Thyroid gland (tissue), 4 donors: Measurements from ENCODE around the gene IL17RC. TPM values are rescaled to one million over a fixed set of nuclear protein-coding genes. Genes with fewer than 3 reads are reported as not detected.
A peak's percentile ranks its signal among the peaks of the same experiment; 100 is the strongest.

Experiments
- DNase-seq, 2 donors: peaks; one replicate each; pipeline ENCODE4 v3.0.0-alpha.2; 2019
- H3K27ac ChIP-seq, 3 donors: fragments of 200-600 bp; sonication (generic); 1 replicate in 2 of 3; 2 replicates in 1 of 3; pipeline ENCODE4 v1.5.1; 2016 to 2019; ENCODE audit warnings: mild to moderate bottlenecking in 1 of 3, moderate library complexity in 1 of 3
- H3K27me3 ChIP-seq: fragments of 200-600 bp; sonication (generic); one replicate; pipeline ENCODE4 v1.5.1; 2019
- H3K36me3 ChIP-seq, 2 donors: fragments of 200-600 bp; sonication (generic); one replicate each; pipeline ENCODE4 v1.5.1; 2016 to 2019
- H3K4me1 ChIP-seq, 2 donors: fragments of 200-600 bp; sonication (generic); one replicate each; pipeline ENCODE4 v1.5.1; 2017 to 2019
- H3K4me3 ChIP-seq, 3 donors: fragments of 200-600 bp; sonication (generic); replicated peaks in 1 of 3; 1 replicate in 2 of 3; 2 replicates in 1 of 3; pipeline ENCODE4 v1.5.1; 2016; ENCODE audit warnings: mild to moderate bottlenecking in 1 of 3
- H3K9me3 ChIP-seq: fragments of 200-600 bp; sonication (generic); one replicate; pipeline ENCODE4 v1.5.1; 2017
- POLR2A ChIP-seq, 2 donors: fragments of 450-650 bp; IDR thresholded peaks; one replicate each; pipeline ENCODE4 v1.6.1; 2017; ENCODE audit warnings: antibody characterized with exemption in 2 of 2, mild to moderate bottlenecking in 2 of 2, moderate library complexity in 1 of 2
- WGBS, 2 donors: methylation state at CpG; one replicate each; pipeline ENCODE4 v1.1.5; 2017; 5-methylcytosine and 5-hydroxymethylcytosine counted together
- intact Hi-C: fragments of 100-400 bp; cut with DNase I; formaldehyde crosslinking; loops from one replicate; pipeline ENCODE4 v1.15.1; 2023
- total RNA-seq, 4 donors: library from RNA; depleted of rRNA; stranded (reverse); fragments of >200 nt; gene quantifications; one replicate each; pipeline ENCODE4 v1.2.3, GENCODE V29; 2016
- TF ChIP-seq, protein P1 (sequence below), 6 experiments: fragments of 200-600 bp in 3 of 6; fragments of 450-650 bp in 3 of 6; sonication (generic) in 3 of 6; IDR thresholded peaks; one replicate each; pipeline ENCODE4 v1.5.1; 2016 to 2019; ENCODE audit warnings: antibody characterized with exemption in 6 of 6, mild to moderate bottlenecking in 2 of 6, inconsistent platforms in 1 of 6, moderate library complexity in 1 of 6

IL17RC gene
- total RNA-seq, 4 donors from 2014 or later = 64.2 to 70.2 (median 68.0) TPM

DNA sequence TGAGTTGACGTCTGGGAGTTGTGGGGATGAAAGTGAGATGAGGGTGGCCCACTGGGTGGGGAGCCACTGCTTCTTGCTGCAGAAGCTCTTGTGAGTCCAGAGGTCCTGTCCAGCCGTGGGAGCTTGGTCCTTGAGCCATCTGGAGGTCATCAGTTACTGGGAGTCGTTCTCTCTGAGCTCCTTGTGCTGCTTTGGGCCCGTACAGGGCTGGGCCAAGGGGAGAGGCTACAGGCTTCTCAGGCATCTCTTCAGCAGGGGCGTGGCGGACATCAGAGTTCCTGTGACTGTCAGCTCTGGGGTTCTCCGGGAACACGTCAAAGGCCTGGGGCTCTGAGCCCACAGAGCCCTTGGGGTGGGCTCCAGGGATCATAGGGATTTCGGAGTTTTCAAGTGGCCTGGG, 32.7 kb downstream of the IL17RC start:
- intact Hi-C loops = loop anchor here (10.0 kb wide), 1 partner anchor 75 kb away; the partner anchor contains the start of gene FANCD2
- H3K4me3 ChIP-seq = no peak overlapping the region
- no peak overlapping the region for H3K27ac ChIP-seq
- no peaks in the 10 kb centered on the region for H3K9me3 ChIP-seq
- no peaks in the 10 kb centered on the region for H3K36me3 ChIP-seq
- TF ChIP-seq, protein P1, sequence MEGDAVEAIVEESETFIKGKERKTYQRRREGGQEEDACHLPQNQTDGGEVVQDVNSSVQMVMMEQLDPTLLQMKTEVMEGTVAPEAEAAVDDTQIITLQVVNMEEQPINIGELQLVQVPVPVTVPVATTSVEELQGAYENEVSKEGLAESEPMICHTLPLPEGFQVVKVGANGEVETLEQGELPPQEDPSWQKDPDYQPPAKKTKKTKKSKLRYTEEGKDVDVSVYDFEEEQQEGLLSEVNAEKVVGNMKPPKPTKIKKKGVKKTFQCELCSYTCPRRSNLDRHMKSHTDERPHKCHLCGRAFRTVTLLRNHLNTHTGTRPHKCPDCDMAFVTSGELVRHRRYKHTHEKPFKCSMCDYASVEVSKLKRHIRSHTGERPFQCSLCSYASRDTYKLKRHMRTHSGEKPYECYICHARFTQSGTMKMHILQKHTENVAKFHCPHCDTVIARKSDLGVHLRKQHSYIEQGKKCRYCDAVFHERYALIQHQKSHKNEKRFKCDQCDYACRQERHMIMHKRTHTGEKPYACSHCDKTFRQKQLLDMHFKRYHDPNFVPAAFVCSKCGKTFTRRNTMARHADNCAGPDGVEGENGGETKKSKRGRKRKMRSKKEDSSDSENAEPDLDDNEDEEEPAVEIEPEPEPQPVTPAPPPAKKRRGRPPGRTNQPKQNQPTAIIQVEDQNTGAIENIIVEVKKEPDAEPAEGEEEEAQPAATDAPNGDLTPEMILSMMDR (IDR thresholded peaks at IDR 0.05) = no peak
- no peak for TF ChIP-seq POLR2A (IDR thresholded peaks at IDR 0.05)
- peaks cover 17 to 31% of the 10 kb centered on the region in 2 donors for H3K4me1 ChIP-seq
- DNase-seq = no peak
- no peaks in the 10 kb centered on the region for H3K27me3 ChIP-seq
- 82 to 83% methylated on average over 9 of the region's 9 CpGs for WGBS, 2 donors

DNA sequence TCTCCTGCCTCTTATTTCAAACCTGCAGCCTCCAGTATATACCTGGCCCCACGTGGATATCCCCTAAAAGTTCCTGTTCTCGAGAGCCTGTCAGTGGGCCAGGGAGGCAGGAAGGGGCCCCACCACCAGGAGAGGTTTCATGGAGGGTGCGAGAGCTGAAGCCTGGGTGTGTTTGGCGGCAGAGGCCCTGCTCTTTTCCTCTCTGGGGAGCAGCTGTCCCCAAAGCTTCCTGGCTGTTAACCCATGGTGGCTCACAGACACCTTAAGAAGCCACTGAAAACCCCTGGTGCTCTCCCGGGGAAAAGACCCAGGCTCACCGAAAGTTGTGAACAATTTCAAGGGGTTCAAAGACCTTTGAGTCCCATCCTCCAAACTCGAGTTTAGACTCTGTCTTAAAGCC, 34.2 kb downstream of the IL17RC start:
- Histone ChIP-seq H3K36me3 (no peaks in the 10 kb centered on the region), H3K4me1 (peaks cover 24 to 42% of the 10 kb centered on the region in 2 donors), H3K9me3 (no peaks in the 10 kb centered on the region), H3K27me3 (no peaks in the 10 kb centered on the region), H3K27ac (no peak overlapping the region), H3K4me3 (no peak overlapping the region)
- DNase-seq = no peak
- TF ChIP-seq POLR2A (IDR thresholded peaks at IDR 0.05) = no peak
- TF ChIP-seq, protein P1 (IDR thresholded peaks at IDR 0.05) = no peak
- intact Hi-C loops = no loop called here
- WGBS, 2 donors = 41 to 57% methylated on average over 7 of the region's 7 CpGs

DNA sequence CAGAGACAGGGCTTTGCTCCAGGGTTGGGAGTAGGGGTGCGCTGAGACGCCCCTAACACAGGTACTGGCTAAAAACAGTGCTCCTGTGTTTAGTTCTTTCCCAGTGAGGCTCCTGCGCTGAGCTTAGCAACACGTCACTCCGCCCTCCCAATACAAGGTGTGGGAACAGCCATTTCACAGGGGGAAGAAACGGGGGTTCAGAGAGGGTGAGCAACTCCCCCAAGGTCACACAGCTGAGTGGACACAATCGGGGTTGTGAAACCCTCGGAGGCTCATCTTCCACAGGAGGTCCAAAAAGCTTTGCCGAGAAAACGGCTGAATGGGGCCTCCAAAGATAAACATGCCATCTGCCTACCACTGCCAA, 34.7 kb downstream of the IL17RC start:
- H3K4me1 ChIP-seq = peaks cover 25 to 46% of the 10 kb centered on the region in 2 donors
- intact Hi-C loops = no loop called here
- no peaks in the 10 kb centered on the region for H3K9me3 ChIP-seq
- no peaks in the 10 kb centered on the region for H3K27me3 ChIP-seq
- H3K27ac ChIP-seq = no peak overlapping the region
- TF ChIP-seq, protein P1 (IDR thresholded peaks at IDR 0.05) = no peak
- no peak for TF ChIP-seq POLR2A (IDR thresholded peaks at IDR 0.05)
- H3K4me3 ChIP-seq = peak overlapping the region in 1 of 3 donors; percentile 51
- H3K36me3 ChIP-seq = no peaks in the 10 kb centered on the region
- WGBS, 2 donors = 27 to 31% methylated on average over 9 to 10 of the region's 10 CpGs
- DNase-seq = no peak

DNA sequence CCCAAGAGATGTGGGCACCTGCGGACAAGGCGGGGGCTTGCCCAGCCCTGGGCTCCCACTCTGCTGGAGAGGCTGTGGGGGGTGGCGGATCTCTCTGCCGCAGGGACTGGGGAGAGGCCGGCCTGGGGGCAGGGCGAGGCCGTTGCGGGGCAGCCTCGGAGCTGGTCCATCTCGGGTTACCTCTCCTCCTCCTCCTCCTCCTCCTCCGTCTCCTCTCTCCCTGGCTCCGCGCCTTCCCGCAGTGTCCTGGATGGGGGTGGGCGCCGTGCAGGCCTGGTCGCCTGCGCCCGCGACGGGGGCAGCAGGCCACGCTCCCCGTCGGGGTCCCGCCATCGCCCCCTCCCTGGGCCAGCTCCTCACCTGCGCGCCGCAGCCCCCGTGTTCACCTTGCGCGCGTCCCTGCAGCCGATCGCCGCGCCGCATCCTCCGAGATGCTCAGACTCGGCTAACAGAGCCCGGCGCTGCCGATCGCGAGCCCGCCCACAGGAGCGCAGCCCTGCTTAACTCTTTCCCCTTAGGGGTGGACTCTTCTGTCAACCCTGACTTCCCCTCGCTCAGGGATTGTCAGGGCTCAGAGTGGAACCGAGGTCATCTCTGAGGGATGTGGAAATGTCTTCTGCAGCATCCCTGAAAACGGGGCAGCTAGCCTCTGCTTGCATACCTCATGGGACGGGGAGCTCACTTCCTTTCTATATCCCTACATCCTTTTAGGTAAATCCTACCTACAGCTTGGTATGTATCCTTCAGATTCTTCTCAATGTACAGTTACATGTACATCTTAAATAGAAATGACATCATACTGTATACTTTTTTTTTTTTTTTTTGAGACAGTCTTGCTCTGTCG, 35.3 kb downstream of the IL17RC start, which contains the start of gene PRRT3:
Gene PRRT3 (minus strand): TSS at position 447 of the 844 bp plus-strand sequence. CDS start 2,293 bp downstream, outside the sequence.
- DNase-seq = peak; percentile 40 to 51
- Histone ChIP-seq H3K36me3 (no peaks in the 10 kb centered on the region), H3K4me3 (peak within 1 kb of the TSS; percentile 40 to 51 (median 40)), H3K9me3 (no peaks in the 10 kb centered on the region), H3K27ac (no peak within 1 kb of the TSS), H3K4me1 (peaks cover 25 to 48% of the 10 kb centered on the region in 2 donors), H3K27me3 (no peaks in the 10 kb centered on the region)
- WGBS, 2 donors = 4% methylated on average over 43 to 45 of the region's 52 CpGs
- intact Hi-C loops = no loop called here
- no peak for TF ChIP-seq POLR2A (IDR thresholded peaks at IDR 0.05)
- TF ChIP-seq, protein P1 (IDR thresholded peaks at IDR 0.05) = no peak

DNA sequence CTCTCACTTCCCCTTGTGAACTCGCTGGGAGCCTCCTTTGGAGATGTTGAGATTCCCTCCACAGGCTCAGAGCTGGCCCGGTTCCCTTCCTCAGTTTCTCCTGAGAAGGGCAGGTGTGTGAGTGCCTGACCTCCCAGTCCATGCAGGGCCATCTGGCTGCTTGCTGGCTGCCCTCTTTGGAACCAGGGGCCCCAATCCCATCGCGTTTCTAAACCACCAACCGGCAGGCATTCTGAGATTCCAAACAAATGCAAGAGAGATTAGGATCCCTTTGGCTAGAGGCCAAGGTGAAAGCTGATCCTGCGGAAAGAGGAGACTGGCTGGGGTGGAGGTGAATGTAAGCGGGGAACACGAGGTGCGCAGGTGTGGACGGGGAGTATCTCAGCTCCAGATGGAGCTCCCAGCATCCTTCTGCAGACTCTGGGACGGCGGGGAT, 38.2 kb downstream of the IL17RC start:
- Histone ChIP-seq H3K4me3 (no peak overlapping the region), H3K36me3 (no peaks in the 10 kb centered on the region), H3K9me3 (no peaks in the 10 kb centered on the region), H3K4me1 (peaks cover 19 to 39% of the 10 kb centered on the region in 2 donors), H3K27me3 (no peaks in the 10 kb centered on the region), H3K27ac (peak overlapping the region in 1 of 3 donors; percentile 54)
- peak in 1 of 2 donors; percentile 20 for DNase-seq
- 43 to 50% methylated on average over 12 of the region's 12 CpGs for WGBS, 2 donors
- TF ChIP-seq POLR2A (IDR thresholded peaks at IDR 0.05) = no peak
- TF ChIP-seq, protein P1 (IDR thresholded peaks at IDR 0.05) = no peak
- intact Hi-C loops = no loop called here
